Measurements from ENCODE around the gene GJB3.

Gene GJB3

DNA sequence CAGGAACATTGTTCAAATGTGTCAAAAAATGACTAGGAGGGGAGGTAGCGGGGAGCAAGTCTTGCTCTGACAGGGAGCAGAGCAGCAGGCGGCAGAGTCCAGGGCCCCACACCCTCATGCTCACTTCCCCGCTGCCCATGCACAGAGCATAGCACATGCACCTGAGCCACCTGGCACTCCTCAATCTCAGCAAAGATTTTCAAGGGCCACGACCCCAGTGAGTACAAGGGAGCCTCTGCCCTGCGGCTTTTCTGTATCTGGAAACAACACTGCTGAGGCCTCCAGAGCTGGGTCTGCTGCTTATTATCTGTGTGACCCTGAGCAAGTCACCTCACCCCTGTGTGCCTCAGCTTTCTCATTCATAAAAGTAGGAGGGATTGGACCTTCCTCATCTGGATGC, 1.1 kb upstream of the GJB3 start:
- peak in 2 of 42 donors; percentile 4 to 27 for DNase-seq
- intact Hi-C loops (cut with DNase I): no loop called here

DNA sequence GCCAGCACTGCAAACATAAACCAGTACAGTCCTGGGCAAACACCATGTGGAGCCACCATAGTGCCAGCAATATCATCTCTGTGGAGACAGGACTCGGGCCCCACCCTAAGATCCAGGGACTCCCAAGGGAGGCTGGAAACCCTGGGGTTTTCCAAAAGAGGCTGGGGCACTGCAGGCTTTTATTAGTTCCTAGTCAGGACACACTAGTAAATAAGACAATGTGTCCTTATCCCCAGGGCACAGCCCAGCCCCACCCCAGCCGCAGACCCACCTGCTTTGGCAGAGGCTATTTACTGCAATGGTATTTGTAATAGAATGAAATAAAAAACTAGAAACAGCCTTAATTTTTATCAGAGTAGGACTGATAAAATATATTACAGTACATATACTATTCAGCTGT, 486 bp upstream of the GJB3 start:
- intact Hi-C loops (cut with DNase I): no loop called here
- peak in 1 of 42 donors; percentile 39 for DNase-seq

- no peak for DNase-seq
- intact Hi-C loops (cut with DNase I): no loop called here
Measured at GRCh38 chr1:34781844-34782391, 904 bp downstream of the GJB3 start.

- intact Hi-C loops (cut with DNase I): loop anchor here (5.0 kb wide), 1 partner anchor 83 kb away; no protein-coding TSS in a partner anchor
- peak in 1 of 42 donors; percentile 23 for DNase-seq
Measured at GRCh38 chr1:34784751-34785221, 3.8 kb downstream of the GJB3 start.

DNA sequence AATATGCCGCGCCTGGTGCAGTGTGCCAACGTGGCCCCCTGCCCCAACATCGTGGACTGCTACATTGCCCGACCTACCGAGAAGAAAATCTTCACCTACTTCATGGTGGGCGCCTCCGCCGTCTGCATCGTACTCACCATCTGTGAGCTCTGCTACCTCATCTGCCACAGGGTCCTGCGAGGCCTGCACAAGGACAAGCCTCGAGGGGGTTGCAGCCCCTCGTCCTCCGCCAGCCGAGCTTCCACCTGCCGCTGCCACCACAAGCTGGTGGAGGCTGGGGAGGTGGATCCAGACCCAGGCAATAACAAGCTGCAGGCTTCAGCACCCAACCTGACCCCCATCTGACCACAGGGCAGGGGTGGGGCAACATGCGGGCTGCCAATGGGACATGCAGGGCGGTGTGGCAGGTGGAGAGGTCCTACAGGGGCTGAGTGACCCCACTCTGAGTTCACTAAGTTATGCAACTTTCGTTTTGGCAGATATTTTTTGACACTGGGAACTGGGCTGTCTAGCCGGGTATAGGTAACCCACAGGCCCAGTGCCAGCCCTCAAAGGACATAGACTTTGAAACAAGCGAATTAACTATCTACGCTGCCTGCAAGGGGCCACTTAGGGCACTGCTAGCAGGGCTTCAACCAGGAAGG, 4.3 kb downstream of the GJB3 start:
- intact Hi-C loops (cut with DNase I): loop anchor here (5.0 kb wide), 1 partner anchor 82 kb away; no protein-coding TSS in a partner anchor
- DNase-seq: peak in 1 of 42 donors; percentile 21

- intact Hi-C loops (cut with DNase I): loop anchor here (5.0 kb wide), 1 partner anchor 81 kb away; no protein-coding TSS in a partner anchor
Measured at GRCh38 chr1:34785875-34786470, 5.0 kb downstream of the GJB3 start.

GRCh38 chr1:34786521-34787325, 5.7 kb downstream of the GJB3 start:
- peak; percentile 65 to 93 (median 82) for DNase-seq
- intact Hi-C loops (cut with DNase I): loop anchor here (5.0 kb wide), 1 partner anchor 81 kb away; no protein-coding TSS in a partner anchor

More at GRCh38 chr1:34785875-34786470, 5.0 kb downstream of the GJB3 start:
- no peak for DNase-seq

GRCh38 chr1:34787461-34788420, 6.7 kb downstream of the GJB3 start:
- intact Hi-C loops (cut with DNase I): loop anchor here (5.0 kb wide), 1 partner anchor 80 kb away; no protein-coding TSS in a partner anchor

DNA sequence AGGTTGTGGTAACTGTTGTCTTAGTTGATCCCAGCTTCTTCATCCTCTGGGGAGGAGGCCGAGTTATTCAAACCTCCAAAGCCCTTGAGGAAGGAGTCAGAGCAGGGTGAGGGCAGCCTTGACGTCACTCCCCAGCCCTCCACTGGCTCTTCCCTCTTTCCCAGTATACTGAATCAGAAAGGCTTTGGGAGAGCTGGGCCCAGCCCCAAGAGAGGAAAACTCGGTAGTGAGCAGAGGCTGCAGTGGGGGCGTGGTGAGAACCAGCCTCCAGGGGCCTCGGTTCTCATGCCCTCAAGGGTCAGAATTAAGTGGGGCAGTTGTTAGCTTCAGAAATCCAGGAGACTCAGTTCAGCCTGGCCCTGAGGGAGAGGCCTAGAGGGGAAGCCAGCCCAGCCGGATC, 10.0 kb downstream of the GJB3 start:
- DNase-seq: peak in 1 of 42 donors; percentile 39
- intact Hi-C loops (cut with DNase I): no loop called here

More at GRCh38 chr1:34787461-34788420, 6.7 kb downstream of the GJB3 start:
- peak in 1 of 42 donors; percentile 11 for DNase-seq

GRCh38 chr1:34792424-34792823, 11.4 kb downstream of the GJB3 start:
- intact Hi-C loops (cut with DNase I): no loop called here

DNA sequence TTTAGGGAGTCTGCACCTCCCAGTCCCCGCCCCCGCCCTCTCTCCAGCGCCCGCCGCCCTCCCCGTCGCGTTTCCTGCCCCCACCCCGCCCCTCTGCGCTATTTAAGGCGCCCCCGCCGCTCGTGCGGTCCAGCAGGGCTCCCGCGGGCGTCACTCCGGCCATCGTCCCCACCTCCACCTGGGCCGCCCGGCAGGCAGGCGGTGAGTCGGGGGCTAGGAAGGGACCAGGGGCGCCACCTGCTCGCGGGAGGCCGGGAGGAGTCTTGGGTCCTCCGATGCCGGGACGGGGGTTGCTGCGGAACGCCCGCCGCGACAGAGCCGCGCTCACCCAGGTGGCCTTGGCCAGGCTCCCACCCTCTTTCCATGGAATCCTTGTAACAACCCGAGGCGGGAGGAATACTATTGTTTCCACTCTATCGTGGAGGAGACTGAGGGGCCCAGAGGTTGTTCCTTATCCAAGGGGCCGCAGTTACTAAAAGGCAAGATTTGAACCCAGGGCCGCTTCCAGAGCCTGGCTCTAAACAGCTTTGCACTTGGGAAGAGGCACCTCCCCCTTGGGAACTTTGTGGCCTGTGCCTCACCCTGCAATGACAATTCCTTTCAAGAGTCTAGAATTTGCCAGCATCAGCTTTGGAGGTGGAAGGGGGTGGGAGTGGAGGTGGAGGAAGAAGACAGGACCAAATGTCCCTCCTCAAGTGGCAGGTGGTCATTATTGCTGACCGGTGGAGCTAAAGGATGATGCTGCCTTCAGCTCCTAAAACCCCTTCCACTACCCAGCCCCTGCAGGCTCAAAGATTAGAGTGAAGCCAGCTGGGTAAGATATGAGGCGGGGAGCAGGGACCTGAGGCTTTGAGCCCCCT, 12.1 kb downstream of the GJB3 start, which contains the start of gene GJA4:
GJA4 (plus strand) TSS at position 132 of the 860 bp plus-strand sequence. CDS start 1,215 bp downstream, outside the sequence.
- intact Hi-C loops (cut with DNase I): no loop called here
- no peak for DNase-seq

More at GRCh38 chr1:34792424-34792823, 11.4 kb downstream of the GJB3 start:
- DNase-seq: peak in 1 of 42 donors; percentile 29

- intact Hi-C loops (cut with DNase I): no loop called here
Measured at GRCh38 chr1:34794001-34794789, 13.2 kb downstream of the GJB3 start.

GRCh38 chr1:34794790-34795180, 13.8 kb downstream of the GJB3 start:
- intact Hi-C loops (cut with DNase I): no loop called here
- DNase-seq: no peak

More at GRCh38 chr1:34794001-34794789, 13.2 kb downstream of the GJB3 start:
- no peak for DNase-seq

DNA sequence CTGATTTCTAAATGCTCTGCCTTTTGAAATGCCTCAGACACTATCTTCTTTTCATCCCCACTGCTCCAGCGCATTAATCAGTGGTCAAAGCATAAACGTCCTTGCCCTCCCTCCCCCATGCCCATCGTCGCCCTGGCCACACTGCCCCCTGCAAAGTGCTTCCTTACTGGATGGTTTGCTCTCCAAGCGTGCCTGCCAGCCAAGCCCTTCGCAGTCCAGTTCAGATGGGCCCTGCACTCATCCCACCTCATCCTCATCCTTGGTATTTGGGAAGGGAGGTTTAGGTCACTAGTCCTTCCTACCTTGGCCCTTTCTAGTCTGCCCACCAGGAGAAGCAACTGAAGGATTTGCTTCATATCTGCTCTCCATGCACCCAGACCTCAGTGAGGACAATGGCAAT, 14.9 kb downstream of the GJB3 start:
- DNase-seq: no peak
- intact Hi-C loops (cut with DNase I): no loop called here

DNA sequence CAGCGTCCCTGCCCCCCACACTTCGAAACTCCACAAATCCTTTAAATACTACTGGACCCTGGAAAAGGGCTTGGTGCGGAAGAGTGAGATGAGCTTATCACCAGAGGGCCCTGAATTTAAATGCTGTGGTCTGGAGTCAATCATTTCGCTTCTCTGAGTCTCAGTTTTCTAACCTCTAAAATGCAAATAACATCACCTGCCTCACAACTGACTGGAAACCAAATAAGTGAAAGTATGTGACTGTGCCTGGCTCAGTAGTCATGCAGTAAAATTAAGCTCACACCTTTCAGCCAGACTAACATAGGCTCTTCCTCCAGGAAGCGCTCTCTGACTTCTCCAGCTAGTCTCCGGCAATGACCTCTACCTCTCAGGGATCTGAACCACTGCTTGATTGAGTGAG, 16.0 kb downstream of the GJB3 start:
- DNase-seq: no peak
- intact Hi-C loops (cut with DNase I): no loop called here

DNA sequence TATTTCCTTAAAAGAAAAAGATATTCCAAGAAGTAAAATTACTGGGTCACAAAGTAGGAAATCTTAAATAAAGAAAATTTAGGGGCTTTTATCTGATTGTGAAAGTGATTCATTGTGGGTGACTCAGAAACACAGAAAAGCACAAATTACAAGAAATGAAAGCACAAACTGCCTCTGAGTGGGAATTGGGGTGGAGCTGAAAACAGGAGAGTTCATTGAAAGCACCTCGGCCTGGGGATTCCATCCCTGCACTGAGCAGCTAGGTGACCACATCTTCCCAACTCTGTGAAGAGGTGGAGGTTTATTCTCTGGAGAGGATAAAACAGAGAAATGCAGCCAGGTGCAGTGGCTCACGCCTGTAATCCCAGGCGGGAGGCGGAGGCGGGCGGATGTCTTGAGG, 19.2 kb downstream of the GJB3 start:
- intact Hi-C loops (cut with DNase I): no loop called here

More for the DNA sequence above, 19.2 kb downstream of the GJB3 start:
- DNase-seq: no peak

Data from head of caudate nucleus (tissue), 42 donors.